Muscle of back (tissue), 11 donors: ENCODE measurements around the gene FCGR1A. TPM values are rescaled to one million over a fixed set of nuclear protein-coding genes. Genes with fewer than 3 reads are reported as not detected.
A peak's percentile ranks its signal among the peaks of the same experiment; 100 is the strongest.
"Not testable (repeated sequence)": the region's sequence is repeated elsewhere in the genome, so short reads cannot be mapped to it uniquely, and the experiment has no call there.

Source experiments
- DNase-seq, 3 donors: peaks; one replicate each; pipeline versions ENCODE4 v3.0.0 to v3.0.0-alpha.2; 2013
- polyA plus RNA-seq, 10 donors: library from polyadenylated mRNA; unstranded; fragments of 120-200 nt; gene quantifications; one replicate each; pipeline ENCODE4 v1.2.1, GENCODE V29; 2013; ENCODE audit not compliant: insufficient read length in 10 of 10

The FCGR1A gene
- polyA plus RNA-seq, 10 donors, result 0.90 to 4.5 (median 2.2) TPM

DNA sequence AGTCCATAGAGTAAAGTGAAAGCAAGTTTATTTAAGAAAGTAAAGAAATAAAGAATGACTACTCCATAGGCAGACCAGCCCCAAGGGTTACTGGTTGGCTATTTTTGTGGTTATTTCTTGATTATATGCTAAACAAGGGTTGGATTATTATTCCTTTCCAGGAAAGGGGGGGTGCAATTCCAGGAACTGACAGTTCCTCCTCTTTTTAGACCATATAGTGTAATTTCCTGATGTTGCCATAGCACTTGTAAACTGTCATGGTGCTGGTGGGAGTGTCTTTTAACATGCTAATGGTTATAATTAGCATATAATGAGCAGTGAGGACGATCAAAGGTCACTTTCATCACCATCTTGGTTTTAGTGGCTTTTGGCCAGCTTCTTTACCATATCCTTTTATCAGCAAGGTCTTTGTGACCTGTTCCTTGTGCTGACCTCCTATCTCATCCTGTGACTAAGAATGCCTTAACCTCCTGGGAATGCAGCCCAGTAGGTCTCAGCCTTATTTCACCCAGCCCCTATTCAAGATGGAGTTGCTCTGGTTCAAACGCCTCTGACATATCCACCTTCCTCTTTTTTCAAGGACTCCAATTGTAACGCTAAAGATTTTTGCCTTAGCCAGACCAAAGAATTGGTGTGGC is 6.9 kb upstream of the FCGR1A start:
- DNase-seq, result peak in 2 of 3 donors; percentile 2 to 32

DNA sequence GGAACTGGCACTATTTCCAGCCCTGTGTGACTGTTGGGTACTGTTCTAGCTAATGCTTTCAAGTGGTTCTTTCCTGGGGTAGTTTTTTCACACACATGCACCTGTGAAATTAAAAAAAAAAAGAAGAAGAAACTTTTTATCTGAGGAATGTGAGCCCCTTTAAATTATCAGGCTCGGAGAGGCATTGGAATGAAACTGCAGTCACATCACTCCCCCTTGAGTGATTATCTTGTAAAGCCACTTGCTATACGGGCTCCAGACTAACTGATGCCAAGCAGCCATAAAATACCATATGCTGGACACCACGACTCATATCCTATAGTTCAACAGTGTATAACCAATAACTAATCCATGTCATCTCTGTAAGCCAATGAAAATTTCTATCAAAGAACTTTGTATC is 5.4 kb upstream of the FCGR1A start:
- not testable (repeated sequence) for DNase-seq

DNA sequence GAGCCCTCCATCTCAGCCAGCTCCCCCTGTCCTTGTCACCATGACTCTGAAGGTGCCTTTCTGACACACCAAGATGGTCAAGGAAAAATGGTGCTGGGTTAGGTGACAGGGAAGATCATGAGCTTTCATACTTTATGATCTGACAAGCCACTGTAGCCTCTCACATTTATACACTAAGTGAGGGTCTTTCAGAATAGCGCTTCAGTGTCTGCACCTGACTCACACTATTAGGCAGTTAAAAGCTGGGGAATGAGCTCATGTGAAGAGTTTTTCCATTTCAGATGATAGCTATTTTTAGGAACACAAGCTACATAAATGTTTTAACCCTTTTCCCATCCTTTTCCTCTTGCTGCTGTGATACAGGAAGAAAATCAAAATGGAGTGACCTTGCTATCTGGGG is 4.2 kb upstream of the FCGR1A start:
- not testable (repeated sequence) for DNase-seq

DNA sequence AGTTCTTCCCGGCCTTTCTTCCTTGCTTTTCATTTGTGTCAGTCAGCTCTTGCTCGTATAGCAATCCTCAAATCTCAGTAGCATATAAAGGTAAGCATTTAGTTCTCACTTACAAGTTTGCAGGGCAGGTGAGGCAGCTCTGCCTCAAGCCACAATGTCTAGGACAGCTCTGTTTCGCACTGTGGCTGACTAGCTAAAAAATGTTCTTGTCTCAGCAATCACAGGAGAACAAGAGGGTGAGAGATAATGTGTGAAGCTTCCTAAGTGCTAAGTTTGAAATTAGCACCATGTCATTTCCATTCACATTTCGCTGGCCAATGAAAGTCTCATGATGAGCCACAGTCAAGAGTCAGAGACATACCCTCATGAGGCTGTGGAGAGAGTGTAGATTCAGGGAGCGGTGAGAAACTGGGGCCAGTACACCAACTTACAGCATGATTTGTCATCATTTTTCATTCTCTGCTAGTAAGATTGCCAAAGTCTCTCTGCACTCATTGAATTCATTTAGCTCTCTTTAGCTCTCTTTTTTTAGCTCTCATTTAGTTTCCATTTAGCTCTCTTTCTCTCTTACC is 995 bp upstream of the FCGR1A start:
- DNase-seq, result not testable (repeated sequence)

DNA sequence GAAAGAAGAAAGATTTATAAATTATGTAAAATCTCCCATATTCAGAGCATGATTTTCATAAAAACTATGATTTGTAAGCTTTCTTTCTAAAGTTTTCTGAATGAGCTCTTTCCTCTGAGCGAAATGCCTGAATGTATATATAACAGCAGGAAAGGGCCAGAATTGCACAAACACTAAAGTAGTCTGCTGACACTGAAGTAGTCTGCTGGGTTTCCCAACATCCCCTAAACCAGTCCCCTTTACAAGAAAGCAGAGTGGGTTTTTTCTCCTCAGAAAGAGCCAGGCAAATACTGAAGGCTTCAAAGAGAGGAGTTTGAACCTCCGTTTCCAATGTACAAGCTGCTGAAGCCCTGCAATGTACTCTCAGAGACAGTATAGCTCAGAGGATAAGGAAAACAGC is 795 bp downstream of the FCGR1A start:
- not testable (repeated sequence) for DNase-seq

DNA sequence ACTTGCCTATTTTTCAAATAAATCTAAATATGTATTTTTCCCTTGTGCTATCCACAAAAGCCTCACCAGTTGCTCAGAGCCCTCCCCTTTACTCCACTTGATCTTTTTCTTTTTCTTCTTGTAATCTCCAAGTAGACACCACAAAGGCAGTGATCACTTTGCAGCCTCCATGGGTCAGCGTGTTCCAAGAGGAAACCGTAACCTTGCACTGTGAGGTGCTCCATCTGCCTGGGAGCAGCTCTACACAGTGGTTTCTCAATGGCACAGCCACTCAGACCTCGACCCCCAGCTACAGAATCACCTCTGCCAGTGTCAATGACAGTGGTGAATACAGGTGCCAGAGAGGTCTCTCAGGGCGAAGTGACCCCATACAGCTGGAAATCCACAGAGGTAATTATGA is 1.4 kb downstream of the FCGR1A start:
- DNase-seq, result not testable (repeated sequence)

DNA sequence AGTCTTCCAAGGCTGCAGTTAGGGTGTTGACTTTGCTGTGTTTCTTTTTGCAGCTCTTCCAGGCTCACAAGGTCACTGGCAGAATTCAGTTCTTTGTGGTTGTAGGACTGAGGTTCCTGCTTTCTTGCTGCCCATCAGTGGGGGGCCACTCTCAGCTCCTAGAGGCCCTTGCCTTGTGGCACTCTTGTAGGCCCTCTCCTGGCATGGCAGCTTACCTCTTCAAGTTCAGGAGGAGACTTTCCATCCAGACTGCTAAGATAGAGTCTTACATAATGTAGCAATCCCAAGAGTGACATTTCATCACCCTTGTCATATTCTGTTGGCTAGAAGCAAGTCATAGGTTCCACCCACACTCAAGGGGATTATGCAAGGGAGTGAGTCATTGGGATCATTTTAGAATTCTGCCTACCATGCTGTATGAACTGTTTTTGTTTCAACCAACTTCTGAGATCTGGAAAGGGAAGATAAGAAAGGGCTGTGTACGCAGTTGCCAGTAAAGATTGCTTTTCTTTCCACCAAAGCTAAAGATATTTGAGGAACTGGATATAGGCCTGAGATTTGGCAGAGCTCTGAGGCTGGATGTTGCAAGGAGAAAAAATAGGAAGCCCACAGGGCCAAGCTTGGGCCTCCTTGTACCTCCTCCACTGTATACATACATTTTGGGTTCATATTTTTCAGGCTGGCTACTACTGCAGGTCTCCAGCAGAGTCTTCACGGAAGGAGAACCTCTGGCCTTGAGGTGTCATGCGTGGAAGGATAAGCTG is 5.4 kb downstream of the FCGR1A start:
- not testable (repeated sequence) for DNase-seq

DNA sequence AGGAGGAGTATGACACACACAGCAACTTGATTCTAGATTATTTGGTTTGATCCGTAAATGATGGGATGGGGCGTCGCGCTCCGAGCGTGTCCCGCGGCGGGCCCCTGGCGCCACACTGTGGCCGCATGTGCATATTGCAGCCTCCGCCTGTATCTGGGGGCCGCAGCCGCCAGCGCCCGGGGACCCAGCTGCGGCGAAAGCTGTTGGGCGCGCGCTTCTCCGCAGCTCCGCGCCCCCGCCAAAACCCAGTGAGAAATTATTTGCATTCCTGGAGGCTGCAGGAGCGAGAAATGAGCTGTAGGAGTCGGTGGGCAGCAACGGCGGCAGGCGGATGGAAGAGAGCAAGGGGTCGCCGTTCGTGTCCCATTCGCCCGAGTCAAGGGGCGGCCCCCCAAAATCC is 10.0 kb downstream of the FCGR1A start:
- peak; percentile 28 to 75 (median 39) for DNase-seq

DNA sequence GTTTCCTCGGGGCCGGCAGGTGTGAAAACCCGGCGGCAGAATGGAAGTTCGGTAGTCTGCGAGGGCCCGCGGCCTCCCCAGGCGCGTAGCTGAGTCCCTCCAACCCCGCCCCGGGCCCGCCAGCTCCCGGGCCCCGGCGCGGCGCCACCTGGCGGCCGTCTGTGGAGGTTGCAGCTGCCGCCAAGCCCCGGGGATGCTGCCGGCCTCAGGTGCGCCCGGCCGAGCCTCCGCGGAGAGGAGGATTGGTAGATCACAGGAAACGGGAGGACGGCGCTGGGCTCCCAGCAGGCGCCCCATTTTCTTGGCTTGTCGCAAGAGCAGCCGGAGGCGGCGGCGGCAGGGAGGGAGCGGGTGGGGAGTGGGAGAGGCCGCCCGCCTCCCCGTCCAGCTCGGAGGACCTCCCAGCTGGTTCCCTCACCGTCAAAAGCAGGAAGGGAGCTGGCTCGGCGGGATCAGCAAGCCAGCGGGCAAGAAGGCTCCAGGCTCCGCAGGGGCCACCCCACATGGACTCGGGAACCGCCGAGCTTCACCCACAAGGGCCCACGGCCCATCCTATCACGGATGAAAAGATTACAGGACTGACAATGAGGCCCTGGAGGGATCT is 10.5 kb downstream of the FCGR1A start:
- DNase-seq, result peak; percentile 30 to 79 (median 71)

DNA sequence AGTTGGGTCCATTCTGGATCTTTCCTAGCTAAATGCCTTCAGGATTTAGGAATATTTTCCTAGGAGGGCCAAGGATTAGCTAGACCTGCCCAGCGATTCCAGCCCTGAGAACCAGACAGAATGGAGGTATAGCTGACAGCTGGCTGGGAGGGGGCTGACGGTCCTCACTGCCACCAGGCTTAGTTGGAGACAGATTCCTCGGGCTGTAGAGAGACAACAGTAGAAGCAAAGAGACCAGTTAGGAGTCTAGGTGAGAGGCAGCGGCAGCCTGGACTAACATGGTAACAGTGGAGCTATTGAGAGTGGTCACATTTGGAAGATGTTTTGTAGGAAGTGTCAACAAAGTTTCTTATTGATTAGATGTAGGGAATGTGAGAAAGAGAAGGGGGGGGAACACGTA is 11.4 kb downstream of the FCGR1A start:
- not testable (repeated sequence) for DNase-seq

DNA sequence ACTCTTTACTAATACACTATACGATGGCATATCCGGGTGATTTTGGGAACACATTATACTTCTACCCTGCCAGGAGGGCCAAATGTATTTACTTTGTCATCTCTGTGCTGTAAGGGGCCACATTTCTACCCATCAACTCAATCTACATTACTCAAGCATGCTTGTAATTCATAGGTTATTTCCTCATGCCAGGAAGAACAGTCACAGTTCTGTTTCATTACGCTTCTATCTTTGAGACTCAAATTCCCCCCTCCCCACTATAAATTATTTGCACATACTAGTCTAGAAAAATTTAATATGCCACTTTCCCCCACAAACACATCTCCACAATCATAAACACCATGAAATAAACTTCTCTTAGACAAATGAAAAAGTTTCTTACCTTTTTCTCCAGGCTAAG is 19.1 kb downstream of the FCGR1A start:
- not testable (repeated sequence) for DNase-seq

DNA sequence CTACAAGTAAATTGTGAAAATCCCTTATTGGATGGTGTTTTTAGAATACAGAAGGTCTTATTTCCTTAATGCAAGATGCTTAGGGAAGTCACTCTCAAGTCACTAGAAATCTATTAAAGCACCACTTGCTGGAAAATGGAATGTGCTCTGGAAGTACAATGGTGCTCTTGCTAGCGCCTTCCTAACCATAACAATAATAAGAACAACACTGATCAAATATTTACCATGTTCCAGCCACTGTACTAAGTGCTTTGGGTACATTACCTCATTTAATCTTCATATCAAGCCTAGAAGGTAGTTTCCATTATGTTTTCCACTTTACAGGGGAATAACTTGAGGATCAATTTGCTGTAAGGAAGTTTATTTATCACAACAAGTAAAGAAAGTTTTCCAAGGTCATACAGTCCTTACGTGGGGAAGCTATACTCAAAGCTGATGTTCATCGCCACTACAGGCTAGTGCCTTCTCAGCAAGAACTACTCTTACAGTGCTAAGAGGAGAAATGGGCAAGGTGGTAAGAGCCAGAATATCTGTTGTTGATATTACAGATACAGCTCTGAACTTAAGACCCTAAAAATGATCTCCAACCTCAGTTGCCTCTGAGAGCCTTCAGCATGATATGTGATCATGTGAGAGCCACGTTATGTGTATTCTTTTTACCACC is 22.1 kb downstream of the FCGR1A start:
- not testable (repeated sequence) for DNase-seq

DNA sequence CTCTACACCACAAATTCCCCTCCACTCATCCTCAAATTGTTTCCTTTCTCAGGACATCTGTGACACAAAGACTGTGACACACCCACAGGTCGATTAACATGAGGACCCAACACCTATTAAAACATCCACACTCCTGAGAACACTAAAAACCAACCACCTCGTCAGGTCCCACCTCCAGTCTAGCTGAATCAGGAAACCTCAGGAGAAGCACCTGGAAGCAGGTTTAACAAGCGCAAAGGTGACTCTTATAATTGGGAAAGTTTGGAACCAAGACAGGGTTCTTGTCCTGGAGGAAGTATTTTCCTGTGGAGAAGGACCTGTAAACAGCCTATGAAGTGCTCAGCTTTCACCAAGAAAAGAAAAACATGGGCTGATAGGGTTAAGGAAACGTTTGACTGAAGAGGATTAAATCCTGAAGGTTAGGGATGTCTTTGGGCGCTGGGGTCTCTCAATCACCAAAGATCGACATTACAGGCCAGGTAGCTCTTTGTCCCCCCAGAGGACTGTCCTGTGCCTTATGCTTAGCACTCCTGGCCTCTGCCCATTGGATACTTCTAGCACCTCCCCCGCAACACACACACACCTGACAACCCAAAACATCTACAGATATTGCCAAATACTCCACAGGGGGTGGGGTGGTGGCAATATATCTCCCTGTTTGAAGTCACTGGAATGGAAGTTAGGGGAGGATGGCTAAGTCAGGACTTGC is 28.4 kb downstream of the FCGR1A start:
- DNase-seq, result peak in 1 of 3 donors; percentile 10

DNA sequence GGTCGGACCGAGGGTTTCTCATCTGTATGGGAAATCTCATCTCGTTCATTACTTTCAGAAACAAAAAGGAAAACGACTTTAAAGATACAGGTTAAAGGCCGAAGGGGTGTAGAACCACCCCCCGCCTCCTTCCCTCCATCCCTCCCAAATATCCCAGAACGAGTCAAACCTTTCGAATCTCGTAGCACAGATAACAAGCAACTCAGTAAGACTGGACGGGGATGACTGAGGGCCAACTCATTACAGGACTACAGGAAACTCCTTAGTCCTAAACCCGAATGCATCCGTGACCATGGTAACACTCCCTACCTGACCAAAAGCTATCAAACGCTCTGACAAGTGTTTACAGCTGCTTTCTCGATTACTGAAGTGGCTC is 29.0 kb downstream of the FCGR1A start:
- peak; percentile 1 to 56 (median 12) for DNase-seq

DNA sequence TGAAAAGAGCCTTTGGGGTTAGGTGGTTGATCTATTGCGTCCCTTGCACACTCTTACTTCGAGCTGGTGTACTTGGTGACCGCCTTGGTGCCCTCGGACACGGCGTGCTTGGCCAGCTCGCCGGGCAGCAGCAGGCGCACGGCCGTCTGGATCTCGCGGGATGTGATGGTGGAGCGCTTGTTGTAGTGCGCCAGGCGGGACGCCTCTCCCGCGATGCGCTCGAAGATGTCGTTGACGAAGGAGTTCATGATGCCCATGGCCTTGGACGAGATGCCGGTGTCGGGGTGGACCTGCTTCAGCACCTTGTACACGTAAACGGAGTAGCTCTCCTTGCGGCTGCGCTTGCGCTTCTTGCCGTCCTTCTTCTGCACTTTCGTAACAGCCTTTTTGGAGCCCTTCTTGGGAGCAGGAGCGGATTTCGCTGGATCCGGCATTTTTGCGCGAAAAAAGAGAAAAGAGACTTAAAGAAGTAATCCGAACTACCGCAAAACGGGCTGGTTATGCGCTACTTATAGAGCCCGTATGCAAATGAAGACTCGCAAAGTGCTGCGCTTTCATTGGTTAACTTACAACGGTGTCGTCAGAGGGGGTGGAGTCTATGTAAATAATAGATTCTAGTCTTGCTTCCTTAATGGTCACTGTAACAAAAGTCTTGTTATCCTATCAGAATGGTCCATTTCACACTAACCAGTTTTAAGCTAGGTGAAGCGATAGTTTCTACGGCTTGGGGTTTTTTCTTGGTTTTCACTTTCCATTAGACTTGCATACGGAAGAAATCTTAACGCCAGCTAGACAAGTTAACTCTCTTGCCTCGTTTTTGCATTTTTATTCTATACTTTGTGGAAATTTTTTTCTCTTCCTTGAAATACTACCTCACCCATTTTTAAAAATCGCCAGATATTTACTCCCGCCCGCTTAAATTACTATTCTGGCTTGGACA is 29.7 kb downstream of the FCGR1A start:
- peak; percentile 90 to 95 (median 94) for DNase-seq

DNA sequence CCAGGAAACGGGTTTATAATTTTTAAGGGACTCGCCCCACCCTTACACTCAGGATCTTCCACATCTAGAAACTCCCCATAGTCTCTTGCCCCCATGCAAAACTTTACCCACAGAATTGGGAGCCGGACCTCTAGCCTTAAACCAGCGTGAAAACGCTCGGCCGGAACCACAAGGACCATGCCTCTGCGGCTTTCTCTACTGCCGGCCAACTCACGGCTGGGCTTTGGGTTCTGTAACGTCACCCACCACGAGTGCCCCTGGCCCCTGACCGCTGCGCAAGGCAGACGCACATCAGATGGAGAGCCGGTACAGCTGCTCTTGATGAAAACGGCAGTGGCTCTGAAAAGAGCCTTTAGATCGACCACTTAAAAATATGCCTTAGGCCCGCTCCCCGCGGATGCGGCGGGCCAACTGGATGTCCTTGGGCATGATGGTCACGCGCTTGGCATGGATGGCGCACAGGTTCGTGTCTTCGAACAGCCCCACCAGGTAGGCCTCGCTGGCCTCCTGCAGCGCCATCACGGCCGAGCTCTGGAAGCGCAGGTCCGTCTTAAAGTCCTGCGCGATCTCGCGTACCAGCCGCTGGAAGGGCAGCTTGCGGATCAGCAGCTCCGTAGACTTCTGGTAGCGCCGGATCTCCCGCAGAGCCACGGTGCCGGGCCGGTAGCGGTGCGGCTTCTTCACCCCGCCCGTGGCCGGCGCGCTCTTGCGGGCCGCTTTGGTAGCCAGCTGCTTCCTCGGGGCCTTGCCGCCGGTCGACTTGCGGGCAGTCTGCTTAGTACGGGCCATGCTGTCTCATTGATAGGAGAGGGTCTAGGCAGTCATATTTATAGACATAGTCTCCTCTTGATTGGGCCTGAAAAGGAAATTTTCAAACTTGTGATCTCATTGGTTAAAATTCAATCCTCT is 30.7 kb downstream of the FCGR1A start:
- DNase-seq, result peak; percentile 79 to 87 (median 81)

DNA sequence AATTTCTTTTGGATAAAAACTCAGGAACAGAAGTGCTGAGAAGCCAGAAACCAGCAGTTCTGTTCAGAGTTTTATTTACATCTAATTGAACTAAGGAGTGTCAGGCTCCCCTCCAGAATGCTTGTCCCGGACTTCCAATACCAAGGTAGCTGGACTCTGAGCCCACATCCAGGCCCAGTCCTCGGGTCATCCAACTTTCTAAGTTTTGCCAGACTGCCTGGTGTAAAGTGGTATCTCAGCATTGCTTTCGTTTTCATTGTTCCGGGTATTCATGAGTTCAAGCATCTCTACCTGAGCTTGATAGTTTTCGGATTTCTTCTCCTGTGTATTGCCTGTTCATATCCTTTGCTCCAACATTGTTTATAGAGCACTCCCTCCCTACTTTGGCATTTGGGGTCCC is 37.9 kb downstream of the FCGR1A start:
- DNase-seq, result not testable (repeated sequence)

DNA sequence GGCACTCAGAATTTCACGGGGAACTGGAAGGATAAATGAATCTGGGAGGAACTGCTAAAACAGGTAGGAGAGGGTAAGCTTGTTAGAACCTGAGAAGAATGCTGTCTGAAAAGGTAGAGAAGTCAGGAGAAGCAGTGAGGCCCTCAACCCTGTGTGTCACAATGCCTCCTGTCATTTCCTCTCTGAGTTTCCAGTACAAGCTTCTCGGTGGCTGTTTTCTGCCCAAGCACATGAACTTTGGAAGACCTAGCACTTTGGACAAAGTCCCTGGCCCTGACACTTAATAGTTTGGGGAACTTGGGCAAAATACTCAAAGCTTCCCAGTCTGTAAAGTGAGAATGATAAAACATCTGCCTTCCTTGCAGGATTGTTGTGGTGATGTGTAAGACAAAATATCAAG is 44.1 kb downstream of the FCGR1A start:
- DNase-seq, result not testable (repeated sequence)

DNA sequence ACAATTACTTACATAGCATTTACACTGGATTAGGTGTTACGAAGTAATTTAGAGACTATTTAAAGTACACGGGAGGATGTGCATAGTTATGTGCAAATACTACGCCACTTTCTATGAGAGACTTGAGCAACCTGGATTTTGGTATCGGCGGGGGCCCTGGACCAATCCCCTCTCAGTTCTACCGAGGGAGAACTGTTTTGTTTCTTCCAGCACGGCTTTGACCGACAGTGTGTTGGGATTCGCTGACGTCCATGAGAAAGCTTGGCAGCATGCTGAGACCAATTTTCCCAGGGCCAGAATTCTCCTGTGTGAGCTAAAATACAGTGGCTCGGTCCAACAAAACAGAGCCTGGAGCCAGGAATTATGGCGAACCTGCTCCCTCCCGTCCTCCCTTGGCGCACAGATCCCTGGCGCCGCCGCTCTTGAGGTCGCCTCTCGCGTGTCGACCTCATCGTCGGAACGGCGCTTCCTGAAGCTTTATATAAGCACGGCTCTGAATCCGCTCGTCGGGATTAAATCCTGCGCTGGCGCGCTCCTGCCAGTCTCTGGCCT is 49.3 kb downstream of the FCGR1A start:
- not testable (repeated sequence) for DNase-seq
